ENCODE results near the gene TDO2. TPM values are rescaled to one million over a fixed set of nuclear protein-coding genes. Genes with fewer than 3 reads are reported as not detected.

TDO2 gene
- total and polyA plus RNA-seq, 2 of the 13 experiments (the other 11 are each of a cell fraction or from before 2014, with no cell fraction given), result not detected

DNA sequence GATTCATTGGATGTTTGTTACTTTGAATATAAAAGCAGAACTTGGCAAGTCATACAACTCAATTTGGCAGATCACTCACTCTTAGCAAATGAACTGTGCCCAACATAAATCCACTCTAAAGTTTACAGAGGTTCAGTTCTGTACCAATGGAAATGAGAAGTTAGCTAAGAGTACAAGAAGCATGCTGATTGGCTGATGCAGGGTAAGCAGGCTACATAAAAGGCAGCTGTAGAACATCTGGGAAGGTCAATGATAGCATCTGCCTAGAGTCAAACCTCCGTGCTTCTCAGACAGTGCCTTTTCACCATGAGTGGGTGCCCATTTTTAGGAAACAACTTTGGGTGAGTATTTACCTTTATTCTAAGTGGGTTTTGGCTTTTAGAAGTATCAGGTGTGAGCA, at the start of gene TDO2 (continued):
- TF ChIP-seq ZNF720 (CRISPR knock-in tag; IDR thresholded peaks at IDR 0.05), result no peak
- TF ChIP-seq, protein P1, sequence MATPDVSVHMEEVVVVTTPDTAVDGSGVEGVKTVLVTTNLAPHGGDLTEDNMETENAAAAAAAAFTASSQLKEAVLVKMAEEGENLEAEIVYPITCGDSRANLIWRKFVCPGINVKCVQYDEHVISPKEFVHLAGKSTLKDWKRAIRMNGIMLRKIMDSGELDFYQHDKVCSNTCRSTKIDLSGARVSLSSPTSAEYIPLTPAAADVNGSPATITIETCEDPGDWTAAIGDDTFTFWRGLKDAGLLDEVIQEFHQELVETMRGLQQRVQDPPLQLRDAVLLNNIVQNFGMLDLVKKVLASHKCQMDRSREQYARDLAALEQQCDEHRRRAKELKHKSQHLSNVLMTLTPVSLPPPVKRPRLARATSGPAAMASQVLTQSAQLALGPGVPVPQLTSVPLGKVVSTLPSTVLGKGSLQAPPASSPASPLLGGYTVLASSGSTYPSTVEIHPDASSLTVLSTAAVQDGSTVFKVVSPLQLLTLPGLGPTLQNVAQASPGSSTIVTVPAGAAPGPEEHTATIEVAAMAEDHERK (CRISPR knock-in tag; IDR thresholded peaks at IDR 0.05; ENCODE audit: low read depth), result no peak
- no peak for TF ChIP-seq ZNF160 (CRISPR knock-in tag; IDR thresholded peaks at IDR 0.05)
- no peak for TF ChIP-seq MTA3 (CRISPR knock-in tag; IDR thresholded peaks at IDR 0.05)

DNA sequence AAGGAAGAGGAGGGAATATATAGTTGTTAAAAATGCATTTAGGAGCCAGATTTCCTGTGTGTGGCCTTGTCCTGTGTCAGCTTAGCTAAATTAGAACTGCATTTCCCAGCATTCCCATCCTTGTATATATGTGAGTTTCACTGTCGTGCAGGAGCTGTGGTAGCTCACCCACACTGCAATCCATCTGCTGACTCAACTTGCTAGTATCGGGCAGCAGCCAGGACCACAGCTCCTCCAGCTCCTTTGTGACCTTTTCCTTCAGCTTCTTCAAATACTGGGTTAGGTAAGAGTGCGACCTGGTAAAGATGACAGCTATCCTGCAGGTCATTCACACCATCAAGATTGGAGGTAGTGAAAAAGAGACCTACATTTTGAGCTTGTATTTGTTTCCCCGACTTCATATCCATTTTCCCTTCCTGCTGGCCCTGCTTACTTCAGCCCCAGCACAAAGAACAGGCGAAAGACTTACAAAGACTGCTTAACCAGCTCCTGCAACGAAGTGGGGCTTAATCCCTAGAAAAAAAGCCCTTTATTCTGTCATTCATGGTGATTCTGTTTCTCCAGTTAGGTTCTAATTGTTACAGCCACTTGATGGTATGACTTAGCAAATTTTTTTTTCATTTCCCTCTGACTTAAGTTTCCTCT, 48.8 kb upstream of the TDO2 start:
- H3K79me2 ChIP-seq (ENCODE audit: insufficient read depth, low read length), result no peaks in the 10 kb centered on the region
- no TSS peak for BruUV-seq (replicated peaks)
- TF ChIP-seq, protein P2, sequence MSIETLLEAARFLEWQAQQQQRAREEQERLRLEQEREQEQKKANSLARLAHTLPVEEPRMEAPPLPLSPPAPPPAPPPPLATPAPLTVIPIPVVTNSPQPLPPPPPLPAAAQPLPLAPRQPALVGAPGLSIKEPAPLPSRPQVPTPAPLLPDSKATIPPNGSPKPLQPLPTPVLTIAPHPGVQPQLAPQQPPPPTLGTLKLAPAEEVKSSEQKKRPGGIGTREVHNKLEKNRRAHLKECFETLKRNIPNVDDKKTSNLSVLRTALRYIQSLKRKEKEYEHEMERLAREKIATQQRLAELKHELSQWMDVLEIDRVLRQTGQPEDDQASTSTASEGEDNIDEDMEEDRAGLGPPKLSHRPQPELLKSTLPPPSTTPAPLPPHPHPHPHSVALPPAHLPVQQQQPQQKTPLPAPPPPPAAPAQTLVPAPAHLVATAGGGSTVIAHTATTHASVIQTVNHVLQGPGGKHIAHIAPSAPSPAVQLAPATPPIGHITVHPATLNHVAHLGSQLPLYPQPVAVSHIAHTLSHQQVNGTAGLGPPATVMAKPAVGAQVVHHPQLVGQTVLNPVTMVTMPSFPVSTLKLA (IDR thresholded peaks at IDR 0.05), result no peak
- TF ChIP-seq SETDB1 (CRISPR knock-in tag; IDR thresholded peaks at IDR 0.05; ENCODE audit: borderline replicate concordance) (no peak), ZNF451 (CRISPR knock-in tag; IDR thresholded peaks at IDR 0.05) (no peak), ZNF367 (CRISPR knock-in tag; IDR thresholded peaks at IDR 0.05; ENCODE audit: borderline replicate concordance) (no peak), ZNF552 (CRISPR knock-in tag; IDR thresholded peaks at IDR 0.05; ENCODE audit: borderline replicate concordance) (no peak), PRMT3 (CRISPR knock-in tag; IDR thresholded peaks at IDR 0.05; ENCODE audit: borderline replicate concordance, low read depth) (no peak)
- TF ChIP-seq, protein P3, sequence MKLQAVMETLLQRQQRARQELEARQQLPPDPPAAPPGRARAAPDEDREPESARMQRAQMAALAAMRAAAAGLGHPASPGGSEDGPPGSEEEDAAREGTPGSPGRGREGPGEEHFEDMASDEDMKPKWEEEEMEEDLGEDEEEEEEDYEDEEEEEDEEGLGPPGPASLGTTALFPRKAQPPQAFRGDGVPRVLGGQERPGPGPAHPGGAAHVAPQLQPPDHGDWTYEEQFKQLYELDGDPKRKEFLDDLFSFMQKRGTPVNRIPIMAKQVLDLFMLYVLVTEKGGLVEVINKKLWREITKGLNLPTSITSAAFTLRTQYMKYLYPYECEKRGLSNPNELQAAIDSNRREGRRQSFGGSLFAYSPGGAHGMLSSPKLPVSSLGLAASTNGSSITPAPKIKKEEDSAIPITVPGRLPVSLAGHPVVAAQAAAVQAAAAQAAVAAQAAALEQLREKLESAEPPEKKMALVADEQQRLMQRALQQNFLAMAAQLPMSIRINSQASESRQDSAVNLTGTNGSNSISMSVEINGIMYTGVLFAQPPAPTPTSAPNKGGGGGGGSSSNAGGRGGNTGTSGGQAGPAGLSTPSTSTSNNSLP (IDR thresholded peaks at IDR 0.05; ENCODE audit: low read depth, low read length), result no peak
- POLR2A ChIA-PET, result no interaction called here
- no peak overlapping the region for H3K4me3 ChIP-seq (replicated peaks in 1 of 3; ENCODE audit: insufficient read depth in 1 of 3, low read depth in 2 of 3, low read length in 3 of 3)
- CTCF ChIA-PET (ENCODE audit: low intra/inter-chr PET ratio, low total read pairs), result no interaction called here
- H3K9me3 ChIP-seq (ENCODE audit: low read length), result peaks cover 7% of the 10 kb centered on the region; the same call in 1 of the 2 replicates
- intact Hi-C loops (cut with micrococcal nuclease; ENCODE audit: unreplicated experiment), result no loop called here
- no peak overlapping the region for H3K27ac ChIP-seq (ENCODE audit: extremely low read length, insufficient read depth, low read length)
- H3K9ac ChIP-seq (ENCODE audit: insufficient read depth, low read depth, low read length), result no peak overlapping the region
- no peak overlapping the region for H2AFZ ChIP-seq (ENCODE audit: low read length)
- FAIRE-seq, result no peak
- in situ Hi-C loops (cut with HindIII; ENCODE audit: extremely low pct_ligation_motif_present, low pct_unique_long_range_greater_than_20kb), result no loop called here
- ATAC-seq, result no peak
- H3K4me2 ChIP-seq (ENCODE audit: low read depth, low read length), result no peak overlapping the region
- H4K20me1 ChIP-seq (ENCODE audit: insufficient read depth, low read length), result no peaks in the 10 kb centered on the region
- no peaks in the 10 kb centered on the region for H3K27me3 ChIP-seq (ENCODE audit: control insufficient read depth in 1 of 2, insufficient read depth in 2 of 2, low read length in 2 of 2)
- DNase-seq (ENCODE audit: low spot score), result no peak
- no peaks in the 10 kb centered on the region for H3K4me1 ChIP-seq (ENCODE audit: insufficient read depth, low read length)
- H3K36me3 ChIP-seq (replicated peaks in 1 of 2; ENCODE audit: control insufficient read depth in 1 of 2, insufficient read depth in 2 of 2, low read length in 2 of 2), result no peaks in the 10 kb centered on the region
- 18% methylated on average over 6 of the region's 6 CpGs for WGBS (ENCODE audit: low lambda C conversion rate)

All from HepG2 (cell line).